GM18511 (cell line): ENCODE data around the gene EMX1.

ENCODE experiments used
- ATAC-seq: cut with Tn5 transposase; IDR thresholded peaks from one replicate; pipeline ENCODE4 v1.9.1; 2021; ENCODE audit warnings: mild to moderate bottlenecking, moderate library complexity; ENCODE audit not compliant: unreplicated experiment

The EMX1 gene

GRCh38 chr2:72942293-72942692, 25.0 kb downstream of the EMX1 start:
- no peak for ATAC-seq

GRCh38 chr2:72942881-72943418, 25.6 kb downstream of the EMX1 start:
- no peak for ATAC-seq

- no peak for ATAC-seq
Measured at GRCh38 chr2:72943540-72944395, 26.4 kb downstream of the EMX1 start.

GRCh38 chr2:72944804-72945449, 27.6 kb downstream of the EMX1 start:
- no peak for ATAC-seq

GRCh38 chr2:72945450-72946019, 28.2 kb downstream of the EMX1 start:
- ATAC-seq = no peak

GRCh38 chr2:72946466-72946865, 29.1 kb downstream of the EMX1 start:
- no peak for ATAC-seq

GRCh38 chr2:72947952-72948830, 30.9 kb downstream of the EMX1 start:
- ATAC-seq = no peak

- ATAC-seq = no peak
Measured at GRCh38 chr2:72949045-72949444, 31.7 kb downstream of the EMX1 start.

- ATAC-seq = no peak
Measured at GRCh38 chr2:72949642-72950041, 32.3 kb downstream of the EMX1 start.

- no peak for ATAC-seq
Measured at GRCh38 chr2:72950558-72951255, 33.4 kb downstream of the EMX1 start.

GRCh38 chr2:72951303-72952095, 34.2 kb downstream of the EMX1 start:
- no peak for ATAC-seq

GRCh38 chr2:72952110-72952823, 34.9 kb downstream of the EMX1 start:
- no peak for ATAC-seq

- no peak for ATAC-seq
Measured at GRCh38 chr2:72952961-72953360, 35.6 kb downstream of the EMX1 start.

GRCh38 chr2:72953528-72953927, 36.2 kb downstream of the EMX1 start:
- ATAC-seq = no peak

GRCh38 chr2:72953976-72954375, 36.7 kb downstream of the EMX1 start:
- no peak for ATAC-seq

GRCh38 chr2:72954376-72955227, 37.3 kb downstream of the EMX1 start:
- no peak for ATAC-seq

- ATAC-seq = no peak
Measured at GRCh38 chr2:72955228-72956049, 38.1 kb downstream of the EMX1 start.
